Measurements from ENCODE around the gene TMEM92. TPM values are rescaled to one million over a fixed set of nuclear protein-coding genes. Genes with fewer than 3 reads are reported as not detected.

Gene TMEM92
- total and polyA plus RNA-seq, 2 of the 13 experiments (the other 11 are each of a cell fraction or from before 2014, with no cell fraction given) = 0.07 TPM; not detected in 1

- TF ChIP-seq ZNF687 (CRISPR knock-in tag; IDR thresholded peaks at IDR 0.05) (no peak), FOXC1 (CRISPR knock-in tag; IDR thresholded peaks at IDR 0.05; ENCODE audit: borderline replicate concordance) (no peak)
Observed at GRCh38 chr17:50288306-50288705, 14.0 kb downstream of the TMEM92 start (continued).

GRCh38 chr17:50289278-50289677, 15.0 kb downstream of the TMEM92 start:
- FAIRE-seq = no peak
- no peak overlapping the region for H3K27ac ChIP-seq (ENCODE audit: extremely low read length, insufficient read depth, low read length)
- ChIA-PET POLR2A (interaction anchor here (0.9 kb wide), 1 partner anchor 111 kb away, joined by 4 read pairs; no protein-coding TSS in a partner anchor), CTCF (ENCODE audit: low intra/inter-chr PET ratio, low total read pairs) (no interaction called here)
- no peak for DNase-seq (ENCODE audit: low spot score)
- H3K27me3 ChIP-seq (ENCODE audit: control insufficient read depth in 1 of 2, insufficient read depth in 2 of 2, low read length in 2 of 2) = peaks cover 2 to 14% of the 10 kb centered on the region in 2 experiments; a peak in 3 of 5 replicates
- in situ Hi-C loops (cut with HindIII; ENCODE audit: extremely low pct_ligation_motif_present, low pct_unique_long_range_greater_than_20kb) (no loop called here), intact Hi-C loops (cut with micrococcal nuclease; ENCODE audit: unreplicated experiment) (no loop called here)
- no peak for TF ChIP-seq PAWR (CRISPR knock-in tag; IDR thresholded peaks at IDR 0.05; ENCODE audit: borderline replicate concordance)
- TF ChIP-seq ZNF761 (CRISPR knock-in tag; conservative IDR thresholded peaks at IDR 0.05) = no peak
- no peak for TF ChIP-seq PBX3 (CRISPR knock-in tag; IDR thresholded peaks at IDR 0.05; ENCODE audit: borderline replicate concordance)
- no peak for TF ChIP-seq TRIM24 (CRISPR knock-in tag; IDR thresholded peaks at IDR 0.05)
- TF ChIP-seq ZMAT5 (CRISPR knock-in tag; IDR thresholded peaks at IDR 0.05; ENCODE audit: borderline replicate concordance, low read depth) = no peak
- no peak for TF ChIP-seq ZNF367 (CRISPR knock-in tag; IDR thresholded peaks at IDR 0.05; ENCODE audit: borderline replicate concordance)
- TF ChIP-seq CAMTA2 (CRISPR knock-in tag; IDR thresholded peaks at IDR 0.05; ENCODE audit: borderline replicate concordance) = no peak
- no peak for TF ChIP-seq CENPX (CRISPR knock-in tag; IDR thresholded peaks at IDR 0.05)
- H3K36me3 ChIP-seq (replicated peaks in 1 of 2; ENCODE audit: control insufficient read depth in 1 of 2, insufficient read depth in 2 of 2, low read length in 2 of 2) = no peaks in the 10 kb centered on the region
- H3K4me3 ChIP-seq (replicated peaks in 1 of 3; ENCODE audit: insufficient read depth in 1 of 3, low read depth in 2 of 3, low read length in 3 of 3) = no peak overlapping the region
- H3K4me2 ChIP-seq (ENCODE audit: low read depth, low read length) = no peak overlapping the region
- no peaks in the 10 kb centered on the region for H4K20me1 ChIP-seq (ENCODE audit: insufficient read depth, low read length)
- peaks cover 10% of the 10 kb centered on the region; the same call in 1 of the 2 replicates for H3K4me1 ChIP-seq (ENCODE audit: insufficient read depth, low read length)
- ATAC-seq = no peak
- H3K9ac ChIP-seq (ENCODE audit: insufficient read depth, low read depth, low read length) = no peak overlapping the region
- H3K9me3 ChIP-seq (ENCODE audit: low read length) = no peaks in the 10 kb centered on the region
- WGBS (ENCODE audit: low lambda C conversion rate) = 53% methylated on average over 3 of the region's 3 CpGs
- no TSS peak for BruUV-seq (replicated peaks)
- H2AFZ ChIP-seq (ENCODE audit: low read length) = no peak overlapping the region
- no peaks in the 10 kb centered on the region for H3K79me2 ChIP-seq (ENCODE audit: insufficient read depth, low read length)
